GM18499 (cell line): ENCODE results near the gene LAMB2.

ENCODE experiments used
- ATAC-seq: cut with Tn5 transposase; IDR thresholded peaks from one replicate; pipeline ENCODE4 v1.9.1; 2021; ENCODE audit warnings: moderate number of reproducible peaks; ENCODE audit not compliant: insufficient read depth, unreplicated experiment

LAMB2 gene

GRCh38 chr3:49122022-49122421 lies 10.8 kb downstream of the LAMB2 start:
- ATAC-seq: no peak

DNA sequence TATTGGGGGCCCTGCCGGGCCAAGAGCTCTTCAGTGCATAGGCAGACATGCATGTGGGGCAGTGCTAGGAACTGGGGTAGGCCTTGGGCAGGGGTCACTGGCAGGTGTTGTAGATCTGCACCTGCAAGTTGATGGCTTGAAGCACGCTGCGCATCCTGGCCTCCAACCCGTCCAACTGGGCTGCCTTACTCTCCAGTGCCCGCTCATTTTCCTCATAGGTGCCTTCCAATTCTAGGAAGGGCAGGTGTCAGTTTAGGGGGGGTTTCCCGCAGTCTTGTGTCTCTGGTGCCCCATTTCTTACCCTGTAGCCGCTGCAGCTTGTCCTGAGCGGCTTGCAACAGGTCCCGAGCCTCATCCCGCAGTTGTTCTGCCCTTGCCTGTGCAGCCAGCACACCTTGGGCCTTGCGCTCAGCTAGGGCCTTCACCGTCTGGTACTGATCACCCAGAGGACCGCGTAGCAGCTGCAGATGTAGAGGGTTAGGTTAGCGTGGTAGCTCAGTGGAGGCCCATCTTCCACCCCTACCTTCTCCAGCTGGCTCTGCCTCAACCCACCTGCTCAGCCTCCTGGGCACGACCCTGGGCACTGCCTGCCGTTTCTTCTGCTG lies 11.6 kb downstream of the LAMB2 start:
- no peak for ATAC-seq

DNA sequence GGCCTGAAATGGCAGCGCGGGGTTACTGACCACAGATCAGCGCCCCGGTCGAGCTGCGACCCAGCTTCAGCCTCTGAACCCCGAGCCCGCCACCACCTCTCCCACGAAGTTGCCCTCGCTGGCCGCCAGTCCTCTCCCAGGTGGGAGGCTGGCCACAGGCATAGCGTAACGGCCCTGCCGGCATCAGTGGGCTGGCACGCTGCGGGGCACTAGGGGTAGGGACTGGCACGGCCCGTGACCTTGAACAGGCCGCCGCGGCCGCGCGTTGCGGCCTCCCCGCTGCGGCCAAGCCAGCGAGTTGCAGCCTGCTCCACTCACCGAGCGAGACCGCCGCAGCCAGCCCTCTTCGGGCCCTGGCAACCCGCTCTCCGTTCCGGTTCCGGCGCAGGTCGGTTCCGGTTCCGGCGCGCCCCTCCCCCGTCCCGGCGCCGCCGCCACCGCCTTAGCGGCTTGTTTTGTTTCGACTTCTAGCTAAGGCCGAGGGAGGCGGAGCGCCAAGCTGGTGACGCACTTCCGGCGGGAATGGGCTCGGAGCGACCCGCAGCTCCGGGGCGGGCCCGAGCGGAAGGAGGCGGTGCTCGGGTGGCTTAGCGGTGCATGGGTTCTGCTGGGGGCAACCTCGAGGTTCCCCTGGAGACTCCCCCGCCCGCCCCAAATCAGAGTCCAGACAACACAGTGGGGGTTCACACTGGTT lies 12.3 kb downstream of the LAMB2 start, which contains the start of gene USP19:
TSS of gene USP19 (minus strand) at position 386 of the 694 bp plus-strand sequence. CDS start 1,678 bp downstream, outside the sequence.
- ATAC-seq: peak; percentile 61

DNA sequence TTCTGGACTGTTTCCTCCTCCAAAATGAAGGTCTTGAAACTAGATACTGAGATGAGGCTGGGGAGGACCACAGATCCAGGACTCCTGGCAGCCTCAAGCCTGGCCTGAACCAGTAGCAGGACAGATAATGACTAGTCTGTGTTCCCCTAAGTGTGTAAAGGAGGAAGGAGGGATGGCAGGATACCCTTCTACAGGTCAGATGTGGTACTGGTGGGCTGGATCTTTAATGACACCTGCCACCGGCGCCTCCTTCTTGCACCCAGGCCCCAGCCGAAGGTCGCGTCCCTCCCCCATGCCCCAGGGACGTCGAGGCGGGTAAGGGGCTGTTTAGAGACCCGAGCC lies 12.8 kb downstream of the LAMB2 start:
- no peak for ATAC-seq

GRCh38 chr3:49119439-49119838 lies 13.4 kb downstream of the LAMB2 start:
- ATAC-seq: no peak

GRCh38 chr3:49119036-49119435 lies 13.8 kb downstream of the LAMB2 start:
- ATAC-seq: no peak

DNA sequence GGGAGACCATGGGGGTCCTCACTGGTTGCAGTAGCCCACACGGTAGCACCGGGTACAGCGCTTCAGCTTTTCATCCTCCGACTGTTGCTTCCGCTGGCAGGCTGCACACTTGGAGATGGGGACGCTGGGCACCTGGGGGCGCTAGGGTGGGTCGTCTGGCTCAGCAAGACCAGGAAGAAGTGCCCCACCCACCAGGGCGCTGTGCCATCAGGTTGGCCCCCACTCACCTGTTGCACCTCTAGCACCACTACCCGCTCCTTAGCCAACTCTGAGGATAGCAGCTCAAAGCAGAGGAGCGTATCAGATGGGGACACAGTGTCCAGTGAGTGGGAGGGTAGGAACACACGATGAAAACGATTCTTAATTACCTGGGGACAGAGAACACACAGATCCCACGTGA lies 20.6 kb downstream of the LAMB2 start:
- no peak for ATAC-seq

DNA sequence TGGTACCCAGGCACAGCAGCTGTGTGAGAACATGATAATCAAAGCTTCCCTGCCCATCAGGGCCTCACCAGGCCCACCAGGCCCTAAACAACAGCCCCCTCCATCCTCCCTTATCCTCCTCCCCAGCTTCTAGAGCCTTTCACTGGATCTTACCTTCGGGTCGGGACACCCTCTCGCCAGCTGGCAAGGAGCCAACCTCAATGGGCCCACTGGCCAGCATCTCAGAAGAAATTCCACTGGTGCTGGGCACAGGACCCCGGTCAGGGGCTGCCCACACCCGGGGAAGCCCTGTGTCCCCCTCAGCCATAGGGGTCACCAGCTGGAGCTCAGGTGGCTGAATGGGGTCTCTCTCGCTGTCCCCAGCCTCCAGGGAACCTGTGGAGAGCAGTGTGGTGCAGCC lies 21.5 kb downstream of the LAMB2 start:
- no peak for ATAC-seq

- no peak for ATAC-seq
These were observed 22.1 kb downstream of the LAMB2 start for GRCh38 chr3:49110780-49111179.

DNA sequence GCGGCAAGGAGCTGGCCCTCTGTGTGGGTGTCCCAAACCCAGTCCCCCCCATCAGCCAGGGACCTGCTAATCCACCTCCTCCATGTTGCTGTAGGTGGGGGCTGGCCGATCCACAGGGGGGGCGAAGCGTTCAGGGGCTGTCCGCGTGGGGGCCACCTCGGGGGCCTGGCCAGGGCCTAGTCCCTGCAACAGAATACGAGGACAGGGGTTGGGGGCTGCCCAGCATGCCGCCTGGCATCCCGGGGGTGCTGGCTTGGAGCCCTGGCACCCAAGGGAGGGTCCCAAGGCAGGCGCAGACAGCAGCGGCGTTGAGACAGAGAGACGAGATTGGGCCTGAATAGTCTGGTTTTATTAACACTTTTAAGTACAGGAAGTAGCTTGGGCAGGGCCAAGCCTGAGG lies 24.5 kb downstream of the LAMB2 start:
- ATAC-seq: no peak

DNA sequence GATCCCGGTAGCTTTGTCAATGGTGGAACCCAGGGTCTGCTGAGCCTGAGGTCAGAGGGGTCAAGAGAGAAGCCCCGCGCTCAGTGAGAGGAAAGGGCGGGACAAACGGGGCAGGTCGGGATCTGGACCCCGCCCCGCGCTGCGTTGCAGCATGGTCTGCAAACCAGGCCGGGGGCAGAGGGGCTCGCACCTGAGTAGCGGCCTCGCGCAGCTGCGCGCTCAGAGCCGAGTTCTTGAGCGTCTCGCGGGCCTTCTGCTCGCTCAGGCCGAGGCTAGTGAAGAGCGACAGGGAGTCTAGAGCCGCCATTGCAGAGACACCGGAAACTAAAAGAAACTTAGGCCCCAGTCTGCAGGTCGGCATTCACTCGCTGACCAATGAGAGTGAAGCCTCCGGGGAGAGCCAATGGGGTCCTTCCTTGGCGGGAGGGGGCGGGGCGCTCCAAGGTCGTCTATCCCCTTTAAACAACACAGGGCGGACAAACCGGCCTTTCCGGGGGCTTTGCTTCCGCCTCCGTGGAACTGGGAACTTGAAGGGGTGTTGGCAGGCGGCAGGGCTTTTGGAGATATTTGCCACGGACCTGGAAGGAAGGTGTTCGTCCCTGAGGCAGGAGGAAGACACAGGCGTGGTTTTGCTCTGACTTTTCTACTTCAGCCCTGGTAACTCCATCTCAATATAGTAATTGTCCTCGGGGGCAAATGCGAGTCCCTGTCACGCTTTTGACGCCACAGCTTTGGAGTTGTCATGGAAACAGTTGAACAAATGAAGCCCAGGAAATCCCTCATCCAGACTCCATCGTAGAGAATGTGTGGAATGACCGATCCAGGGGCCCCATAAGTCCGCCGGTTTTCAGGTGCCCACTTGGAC lies 28.2 kb downstream of the LAMB2 start, which contains the start of gene QARS1:
TSS of gene QARS1 (minus strand) at position 331 of the 865 bp plus-strand sequence. CDS start at position 307, 24 bp downstream.
- peak; percentile 64 for ATAC-seq

DNA sequence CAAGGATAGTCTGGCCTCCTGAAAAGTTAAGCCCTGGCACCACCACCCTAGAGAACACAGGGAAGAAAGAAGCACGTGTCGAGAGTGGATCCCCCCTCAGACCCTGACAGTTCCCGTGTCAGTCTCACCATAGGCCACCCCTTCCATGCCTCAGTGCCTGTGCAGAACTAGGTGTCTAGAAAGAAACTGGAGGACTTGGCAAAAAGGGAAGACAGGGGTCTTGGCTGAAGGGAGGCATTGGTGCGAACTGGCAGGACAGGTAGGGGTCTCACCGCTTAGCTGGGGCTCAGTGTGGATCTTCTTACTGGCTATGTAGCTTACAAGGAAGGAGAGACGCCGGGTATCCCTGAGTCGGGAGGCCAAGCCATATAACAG lies 28.8 kb downstream of the LAMB2 start:
- ATAC-seq: no peak

DNA sequence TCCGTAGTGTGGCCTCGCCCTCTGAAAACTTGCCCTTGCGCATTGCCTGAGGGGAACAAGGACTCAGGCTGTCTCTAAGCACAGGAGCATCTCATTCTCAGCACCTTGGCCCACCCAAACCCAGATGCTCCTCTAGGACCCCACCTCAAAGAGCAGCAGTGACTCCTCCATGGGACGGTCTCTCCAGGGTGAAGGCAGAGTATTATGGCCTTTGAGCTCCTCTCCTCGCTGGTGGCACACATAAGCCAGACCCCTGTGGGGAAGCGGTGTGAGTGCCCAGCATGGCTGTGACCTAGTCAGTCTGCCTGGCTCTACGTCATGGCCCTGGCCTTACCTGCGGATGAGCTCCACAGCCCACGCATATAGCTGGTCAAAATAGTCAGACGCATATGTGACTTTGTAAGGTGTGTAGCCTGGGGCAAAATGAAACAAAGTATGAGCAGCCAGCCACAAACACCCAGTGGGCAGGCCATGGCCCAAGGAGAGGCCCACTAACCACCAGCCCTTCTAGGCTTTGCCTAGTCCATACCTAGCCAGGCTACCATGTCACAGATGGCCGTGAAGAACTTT lies 32.7 kb downstream of the LAMB2 start:
- ATAC-seq: no peak

DNA sequence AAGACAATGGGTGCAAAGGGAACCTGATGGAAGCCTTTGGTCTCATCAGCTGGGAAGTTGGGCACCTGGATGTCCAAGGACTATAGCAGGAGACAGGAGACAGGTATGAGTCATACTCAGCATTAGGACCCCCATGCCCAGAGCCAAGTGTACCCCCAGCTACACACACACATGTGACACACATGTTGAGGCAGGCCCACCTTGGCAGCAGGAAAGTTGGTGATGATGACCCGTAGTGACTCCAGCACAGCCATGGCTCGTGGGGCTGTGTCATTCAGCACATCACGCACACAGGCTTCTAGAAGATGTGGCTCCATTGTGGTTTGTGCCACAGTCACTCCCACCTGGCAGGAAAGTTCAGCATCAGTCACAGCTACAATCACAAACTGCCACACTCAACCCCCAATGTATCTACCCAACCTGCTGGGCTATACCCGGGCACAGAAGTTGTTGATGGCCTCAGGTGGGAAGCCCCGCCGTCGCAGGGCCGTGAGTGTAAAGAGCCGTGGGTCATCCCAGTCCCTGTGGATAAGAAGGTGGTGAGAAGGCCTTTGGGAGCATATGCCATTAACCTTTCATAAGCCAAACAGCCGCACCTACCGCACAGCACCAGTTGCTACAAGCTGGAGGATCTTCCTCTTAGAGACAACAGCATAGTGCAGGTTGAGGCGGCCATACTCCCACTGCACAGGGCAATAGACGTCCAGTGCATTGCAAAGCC lies 33.8 kb downstream of the LAMB2 start:
- no peak for ATAC-seq

DNA sequence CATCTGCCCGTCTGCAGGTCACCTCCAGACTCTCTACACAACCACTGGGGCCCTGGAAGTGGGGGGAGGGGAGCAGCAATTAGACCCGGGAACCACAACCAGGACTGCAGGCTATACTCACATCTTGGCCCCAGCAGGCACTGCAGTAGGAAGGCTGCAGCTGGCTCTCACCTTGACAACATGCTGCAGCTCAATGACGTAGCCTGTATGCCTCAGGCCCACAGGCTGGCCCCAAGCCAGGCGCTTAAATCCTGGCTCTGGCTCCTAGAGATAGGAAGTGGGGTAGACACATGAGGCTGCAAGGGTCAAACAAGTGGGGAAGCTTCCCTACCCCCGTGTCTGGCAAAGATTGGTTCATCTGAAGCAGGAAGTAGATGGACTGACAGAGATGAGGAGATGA lies 34.4 kb downstream of the LAMB2 start:
- no peak for ATAC-seq

- peak; percentile 66 for ATAC-seq
These were observed 38.7 kb downstream of the LAMB2 start, which contains the start of gene QRICH1 for GRCh38 chr3:49093853-49094767. Gene QRICH1, minus strand, starts transcription at chr3:49094071. Its CDS starts 17,054 bp downstream, at chr3:49077017.

DNA sequence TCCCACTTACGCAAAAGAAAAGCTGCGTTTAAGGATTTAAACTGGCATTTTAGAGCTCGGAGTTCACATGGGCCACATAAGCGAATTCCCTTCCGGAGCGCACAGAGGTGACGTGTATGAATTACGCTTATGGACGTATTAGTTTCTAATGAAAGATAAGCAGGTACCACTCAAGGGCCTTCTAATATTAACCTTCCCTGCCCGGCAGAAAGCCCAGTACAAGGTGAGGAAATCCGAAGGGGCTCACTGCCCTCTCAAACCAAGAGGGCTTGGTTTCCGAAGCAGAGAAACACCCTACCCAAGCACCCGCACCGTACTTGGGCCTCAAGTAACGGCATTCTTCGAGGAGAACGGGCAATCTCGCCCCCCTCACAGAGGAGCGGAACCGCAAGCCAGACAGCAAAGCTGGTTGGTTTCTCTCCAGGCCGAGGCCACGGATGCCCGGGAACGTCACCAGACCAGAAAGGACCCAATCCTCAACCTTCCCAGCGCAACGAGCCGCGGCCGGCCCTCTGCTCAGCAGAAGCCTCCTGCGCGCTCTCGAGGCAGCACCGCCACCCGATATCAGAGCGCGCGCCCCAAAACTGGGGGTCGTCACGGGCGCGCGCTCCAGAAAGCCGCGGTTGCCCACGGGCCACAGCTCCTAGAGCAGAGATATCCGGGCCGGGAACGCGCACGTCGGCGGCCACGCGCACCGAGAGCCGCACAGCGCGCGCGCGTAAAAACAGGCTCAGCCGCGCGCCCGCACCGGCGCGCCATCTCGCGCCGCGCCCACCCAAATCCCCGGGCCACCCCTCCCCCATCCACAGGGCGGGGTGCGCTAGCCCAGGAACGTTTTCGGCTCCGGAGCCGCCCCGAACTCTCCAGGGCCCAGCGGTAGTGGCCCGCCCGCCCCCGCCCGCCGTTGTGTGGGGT lies 39.7 kb downstream of the LAMB2 start:
- peak; percentile 21 for ATAC-seq

DNA sequence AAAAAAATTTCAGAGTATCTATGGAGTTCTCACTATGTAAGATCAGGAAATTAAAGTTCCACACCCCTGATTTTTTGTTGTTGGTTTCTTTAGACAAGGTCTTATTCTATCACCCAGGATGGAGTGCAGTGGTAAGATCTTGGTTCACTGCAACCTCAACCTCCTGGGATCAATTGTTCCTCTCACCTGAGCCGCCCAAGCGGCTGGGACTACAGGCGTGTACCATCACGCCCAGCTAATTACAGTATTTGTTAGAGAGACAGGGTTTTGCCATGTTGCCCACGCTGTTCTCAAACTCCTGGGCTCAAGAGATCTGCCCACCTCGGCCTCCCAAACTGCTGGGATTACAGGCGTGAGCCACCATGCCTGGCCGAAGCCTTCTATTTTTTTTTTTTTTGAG lies 51.4 kb downstream of the LAMB2 start:
- no peak for ATAC-seq
